GM21786 (cell line): ENCODE measurements around the gene FBXL4.

Experiments
- ATAC-seq: cut with Tn5 transposase; IDR thresholded peaks from one replicate; pipeline ENCODE4 v1.9.1; 2021; ENCODE audit not compliant: unreplicated experiment

FBXL4 gene

GRCh38 chr6:98840385-98840784, 107.4 kb downstream of the FBXL4 start:
- ATAC-seq, result no peak

GRCh38 chr6:98839781-98840361, 107.9 kb downstream of the FBXL4 start:
- ATAC-seq, result no peak

DNA sequence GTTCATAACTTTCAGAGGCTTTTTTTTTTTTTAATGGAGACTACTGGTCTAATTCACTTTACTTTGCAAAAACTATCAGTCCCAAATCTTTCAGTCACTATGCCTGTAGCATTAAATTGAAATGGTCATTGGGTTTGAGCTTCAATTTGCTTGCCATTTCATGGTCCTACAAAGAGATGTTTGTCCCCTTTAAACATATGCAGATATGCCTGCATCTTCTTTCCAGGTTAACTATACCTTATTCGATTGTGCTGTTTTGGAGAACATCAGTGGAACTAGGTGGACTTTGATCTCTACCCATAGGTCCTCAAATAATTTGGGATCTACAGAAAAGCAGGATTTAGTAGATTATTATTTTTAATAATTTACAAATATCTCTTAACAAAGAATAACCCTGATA, 108.8 kb downstream of the FBXL4 start:
- ATAC-seq, result no peak

GRCh38 chr6:98838032-98838431, 109.7 kb downstream of the FBXL4 start:
- ATAC-seq, result no peak

GRCh38 chr6:98836962-98837944, 110.5 kb downstream of the FBXL4 start:
- ATAC-seq, result no peak

- ATAC-seq, result no peak
Observed at GRCh38 chr6:98836025-98836961, 111.5 kb downstream of the FBXL4 start.

DNA sequence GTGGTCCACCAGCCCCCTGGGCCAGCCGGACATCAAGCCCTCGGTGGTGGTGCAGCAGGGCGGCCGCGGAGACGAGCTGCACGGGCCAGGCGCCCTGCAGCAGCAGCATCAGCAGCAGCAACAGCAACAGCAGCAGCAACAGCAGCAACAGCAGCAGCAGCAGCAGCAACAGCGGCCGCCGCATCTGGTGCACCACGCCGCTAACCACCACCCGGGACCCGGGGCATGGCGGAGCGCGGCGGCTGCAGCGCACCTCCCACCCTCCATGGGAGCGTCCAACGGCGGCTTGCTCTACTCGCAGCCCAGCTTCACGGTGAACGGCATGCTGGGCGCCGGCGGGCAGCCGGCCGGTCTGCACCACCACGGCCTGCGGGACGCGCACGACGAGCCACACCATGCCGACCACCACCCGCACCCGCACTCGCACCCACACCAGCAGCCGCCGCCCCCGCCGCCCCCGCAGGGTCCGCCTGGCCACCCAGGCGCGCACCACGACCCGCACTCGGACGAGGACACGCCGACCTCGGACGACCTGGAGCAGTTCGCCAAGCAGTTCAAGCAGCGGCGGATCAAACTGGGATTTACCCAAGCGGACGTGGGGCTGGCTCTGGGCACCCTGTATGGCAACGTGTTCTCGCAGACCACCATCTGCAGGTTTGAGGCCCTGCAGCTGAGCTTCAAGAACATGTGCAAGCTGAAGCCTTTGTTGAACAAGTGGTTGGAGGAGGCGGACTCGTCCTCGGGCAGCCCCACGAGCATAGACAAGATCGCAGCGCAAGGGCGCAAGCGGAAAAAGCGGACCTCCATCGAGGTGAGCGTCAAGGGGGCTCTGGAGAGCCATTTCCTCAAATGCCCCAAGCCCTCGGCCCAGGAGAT, 112.4 kb downstream of the FBXL4 start:
- no peak for ATAC-seq

DNA sequence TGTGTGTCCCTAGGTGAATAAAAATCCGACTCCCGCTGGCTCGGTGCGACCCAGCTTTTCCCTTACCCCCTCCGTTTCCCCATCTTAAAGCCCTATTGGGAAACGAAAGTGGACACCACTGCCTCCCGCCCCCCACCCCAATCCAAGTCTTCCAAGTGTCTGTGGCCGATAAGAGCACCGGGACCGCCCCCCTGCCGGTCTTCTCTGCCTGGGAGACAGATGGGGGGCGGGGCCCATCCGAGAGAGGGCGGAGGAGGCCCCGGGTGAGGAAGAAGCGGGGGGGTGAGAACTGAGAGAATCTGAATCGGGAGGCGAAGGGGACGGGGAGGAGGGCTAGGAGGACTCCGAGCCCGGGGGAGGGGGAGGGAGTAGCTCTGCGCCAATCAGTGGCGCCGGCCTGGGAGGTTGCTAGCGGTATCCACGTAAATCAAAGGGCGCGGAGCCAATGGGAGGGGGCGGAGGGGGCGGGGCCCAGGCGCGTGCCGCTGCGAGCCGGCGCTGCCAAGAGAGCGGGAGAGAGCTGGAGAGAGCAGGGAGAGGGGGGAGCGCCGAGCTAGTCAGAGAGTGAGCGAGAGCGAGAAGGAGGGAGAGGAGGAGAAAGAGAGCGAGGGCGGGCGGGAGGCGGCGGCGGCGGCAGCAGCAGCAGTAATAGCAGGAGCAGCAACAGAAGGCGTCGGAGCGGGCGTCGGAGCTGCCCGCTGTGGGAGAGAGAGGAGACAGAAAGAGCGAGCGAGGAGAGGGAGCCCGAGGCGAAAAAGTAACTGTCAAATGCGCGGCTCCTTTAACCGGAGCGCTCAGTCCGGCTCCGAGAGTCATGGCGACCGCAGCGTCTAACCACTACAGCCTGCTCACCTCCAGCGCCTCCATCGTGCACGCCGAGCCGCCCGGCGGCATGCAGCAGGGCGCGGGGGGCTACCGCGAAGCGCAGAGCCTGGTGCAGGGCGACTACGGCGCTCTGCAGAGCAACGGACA, 113.4 kb downstream of the FBXL4 start, which contains the start of gene POU3F2:
TSS of gene POU3F2 (plus strand) at position 515 of the 972 bp plus-strand sequence. CDS start at position 815, 300 bp downstream.
- peak; percentile 63 for ATAC-seq

- no peak for ATAC-seq
Observed at GRCh38 chr6:98833307-98834059, 114.3 kb downstream of the FBXL4 start.

DNA sequence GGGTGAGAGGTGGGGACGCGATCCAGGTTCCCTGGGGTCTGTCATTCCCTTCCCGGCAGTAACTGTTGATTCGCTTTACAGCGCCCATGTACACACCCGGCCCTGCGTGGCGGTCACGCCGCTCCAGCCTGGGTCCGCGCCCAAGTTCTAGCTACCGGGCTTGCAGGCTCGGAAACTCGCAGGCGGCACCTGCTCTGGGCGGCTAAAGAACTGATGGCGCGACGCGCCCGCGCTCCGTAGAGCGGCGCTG, 114.8 kb downstream of the FBXL4 start:
- no peak for ATAC-seq

GRCh38 chr6:98832284-98833056, 115.3 kb downstream of the FBXL4 start:
- ATAC-seq, result no peak

- no peak for ATAC-seq
Observed at GRCh38 chr6:98831959-98832283, 115.8 kb downstream of the FBXL4 start.

- no peak for ATAC-seq
Observed at GRCh38 chr6:98831057-98831958, 116.4 kb downstream of the FBXL4 start.

- ATAC-seq, result no peak
Observed at GRCh38 chr6:98830146-98830545, 117.6 kb downstream of the FBXL4 start.

GRCh38 chr6:98828941-98829411, 118.8 kb downstream of the FBXL4 start:
- no peak for ATAC-seq

DNA sequence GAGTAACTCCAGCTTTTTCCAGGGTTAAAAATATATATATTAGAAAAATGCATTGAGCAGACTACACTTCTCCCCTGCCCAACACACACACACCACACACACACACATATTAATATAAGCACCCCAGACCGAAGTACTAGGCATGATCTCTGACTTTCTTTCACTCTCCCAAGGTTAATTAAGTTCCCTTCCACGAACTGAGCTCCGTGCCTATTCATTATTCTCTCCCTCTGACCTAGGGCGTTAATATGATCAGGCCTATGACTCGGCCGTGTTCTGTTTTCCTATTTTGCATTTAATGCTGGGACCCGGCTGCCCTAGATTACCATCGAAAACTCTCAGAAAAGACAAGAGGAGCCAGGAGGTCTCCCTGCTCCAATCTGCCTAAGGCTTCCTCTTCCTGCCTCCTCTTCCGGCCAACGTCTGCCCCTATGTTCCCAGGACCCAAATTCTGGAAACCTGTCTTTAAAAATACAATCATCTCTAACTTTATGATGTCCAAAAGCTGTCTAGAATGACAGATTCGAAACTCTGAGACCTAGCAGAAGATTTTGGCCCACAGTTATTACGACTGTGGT, 119.4 kb downstream of the FBXL4 start:
- no peak for ATAC-seq
